Endodermal cell (in vitro differentiated cells): ENCODE measurements around the gene C1QL4. TPM values are rescaled to one million over a fixed set of nuclear protein-coding genes. Genes with fewer than 3 reads are reported as not detected.
"Not testable (repeated sequence)": the region's sequence is repeated elsewhere in the genome, so short reads cannot be mapped to it uniquely, and the experiment has no call there.

ENCODE experiments used
- DNase-seq: peaks from one replicate; pipeline ENCODE4 v3.0.0-alpha.2; 2017
- H3K27ac ChIP-seq: 2 replicates; pipeline ENCODE4 v1.5.1; 2013; ENCODE audit warnings: mild to moderate bottlenecking, low read depth, low read length, moderate library complexity
- H3K27me3 ChIP-seq: 2 replicates; pipeline ENCODE4 v1.6.1; 2013; ENCODE audit warnings: mild to moderate bottlenecking, low read length, moderate library complexity; ENCODE audit not compliant: insufficient read depth, control insufficient read depth, poor library complexity, severe bottlenecking
- H3K36me3 ChIP-seq: 2 replicates; pipeline ENCODE4 v1.7.0; 2013; ENCODE audit warnings: mild to moderate bottlenecking, low read length, moderate library complexity; ENCODE audit not compliant: control insufficient read depth, insufficient read depth
- H3K4me1 ChIP-seq: one replicate; pipeline ENCODE4 v1.7.0; 2013; ENCODE audit warnings: low read length; ENCODE audit not compliant: control insufficient read depth, insufficient read depth
- H3K4me3 ChIP-seq: 2 replicates; pipeline ENCODE4 v1.5.1; 2013; ENCODE audit warnings: mild to moderate bottlenecking, low read length, moderate library complexity
- H3K9ac ChIP-seq: 2 replicates; pipeline ENCODE4 v1.6.1; 2013; ENCODE audit warnings: mild to moderate bottlenecking, low read length, moderate library complexity; ENCODE audit not compliant: poor library complexity, severe bottlenecking; ENCODE audit errors: extremely low read depth
- H3K9me3 ChIP-seq: 2 replicates; pipeline ENCODE4 v1.6.1; 2013; ENCODE audit warnings: mild to moderate bottlenecking, low read length, moderate library complexity; ENCODE audit not compliant: control insufficient read depth
- H3K27ac Mint-ChIP-seq: 2 replicates; pipeline ENCODE4 v1.8.0; 2020; ENCODE audit warnings: mixed read lengths
- H3K27me3 Mint-ChIP-seq: 2 replicates; pipeline ENCODE4 v1.8.0; 2021; ENCODE audit warnings: mild to moderate bottlenecking, mixed read lengths; ENCODE audit not compliant: insufficient read depth
- H3K36me3 Mint-ChIP-seq: 2 replicates; pipeline ENCODE4 v1.8.0; 2020; ENCODE audit warnings: low read depth, mixed read lengths
- H3K4me1 Mint-ChIP-seq: 2 replicates; pipeline ENCODE4 v1.8.0; 2020; ENCODE audit warnings: mixed read lengths
- H3K4me3 Mint-ChIP-seq: 2 replicates; pipeline ENCODE4 v1.8.0; 2020; ENCODE audit warnings: mild to moderate bottlenecking, moderate library complexity, mixed read lengths
- H3K9me3 Mint-ChIP-seq: 2 replicates; pipeline ENCODE4 v1.8.0; 2020; ENCODE audit warnings: mild to moderate bottlenecking, mixed read lengths
- WGBS, 2 experiments: methylation state at CpG; one replicate each; pipeline versions ENCODE4 v1.1.5 to v1.1.7; 2013; ENCODE audit warnings: missing lambda C conversion rate in 2 of 2, mixed read lengths in 1 of 2; ENCODE audit not compliant: insufficient coverage in 1 of 2, insufficient read length in 1 of 2; 5-methylcytosine and 5-hydroxymethylcytosine counted together
- long read RNA-seq, 4 experiments: library from polyadenylated mRNA in 2 of 4; library from RNA in 1 of 4; library from capped mRNA in 1 of 4; stranded (forward) in 3 of 4; unstranded in 1 of 4; transcript quantifications; one replicate each; pipeline ENCODE4 v2.0.0, GENCODE V29; 2020 to 2021; ENCODE audit warnings: inconsistent platforms in 1 of 4
- polyA plus RNA-seq, 2 experiments: library from polyadenylated mRNA; stranded (reverse); fragments of 50-300 nt; gene quantifications; one replicate each; pipeline ENCODE4 v1.2.3, GENCODE V29; 2013
- total RNA-seq, 2 donors: library from RNA; stranded (reverse); fragmentation: NEBNext Ultra II Directional in 1 of 2; extraction: Animal tissue kit (Norgen Biotek cat#: 25700) in 1 of 2; gene quantifications; 2 replicates in 1 of 2; 3 replicates in 1 of 2; pipeline ENCODE4 v1.2.1, GENCODE V29; 2021
- TF ChIP-seq, protein P1 (sequence below): fragments of 200-600 bp; sonication (generic); conservative IDR thresholded peaks from 2 replicates; pipeline ENCODE4 v1.5.0; 2021; ENCODE audit warnings: antibody characterized with exemption, mild to moderate bottlenecking

C1QL4 gene
- total RNA-seq = under 1 TPM; 0.20 to 0.38 TPM
- polyA plus RNA-seq (2013, experiment 1 of 2) = 31.0 TPM
- polyA plus RNA-seq (2013, experiment 2 of 2) = 38.9 TPM
- long read RNA-seq, experiment 1 = 0 reads
- long read RNA-seq, experiment 2 = 0 reads
- long read RNA-seq, experiment 3 = 0 reads
- long read RNA-seq, experiment 4 = 0 reads

- H3K9me3 ChIP-seq = no peaks in the 10 kb centered on the region
- Mint-ChIP-seq H3K27ac (no peak within 1 kb of the TSS), H3K36me3 (no peaks in the 10 kb centered on the region), H3K27me3 (peaks cover 93% of the 10 kb centered on the region), H3K9me3 (no peaks in the 10 kb centered on the region), H3K4me1 (peaks cover 17% of the 10 kb centered on the region), H3K4me3 (peak within 1 kb of the TSS; percentile 49)
- 3 to 4% methylated on average over 32 to 65 of the region's 65 CpGs for WGBS, 2 experiments
- TF ChIP-seq, protein P1, sequence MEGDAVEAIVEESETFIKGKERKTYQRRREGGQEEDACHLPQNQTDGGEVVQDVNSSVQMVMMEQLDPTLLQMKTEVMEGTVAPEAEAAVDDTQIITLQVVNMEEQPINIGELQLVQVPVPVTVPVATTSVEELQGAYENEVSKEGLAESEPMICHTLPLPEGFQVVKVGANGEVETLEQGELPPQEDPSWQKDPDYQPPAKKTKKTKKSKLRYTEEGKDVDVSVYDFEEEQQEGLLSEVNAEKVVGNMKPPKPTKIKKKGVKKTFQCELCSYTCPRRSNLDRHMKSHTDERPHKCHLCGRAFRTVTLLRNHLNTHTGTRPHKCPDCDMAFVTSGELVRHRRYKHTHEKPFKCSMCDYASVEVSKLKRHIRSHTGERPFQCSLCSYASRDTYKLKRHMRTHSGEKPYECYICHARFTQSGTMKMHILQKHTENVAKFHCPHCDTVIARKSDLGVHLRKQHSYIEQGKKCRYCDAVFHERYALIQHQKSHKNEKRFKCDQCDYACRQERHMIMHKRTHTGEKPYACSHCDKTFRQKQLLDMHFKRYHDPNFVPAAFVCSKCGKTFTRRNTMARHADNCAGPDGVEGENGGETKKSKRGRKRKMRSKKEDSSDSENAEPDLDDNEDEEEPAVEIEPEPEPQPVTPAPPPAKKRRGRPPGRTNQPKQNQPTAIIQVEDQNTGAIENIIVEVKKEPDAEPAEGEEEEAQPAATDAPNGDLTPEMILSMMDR = peak; percentile 100
- no peak within 1 kb of the TSS for H3K9ac ChIP-seq
- peak; percentile 98 for DNase-seq
- no peak within 1 kb of the TSS for H3K27ac ChIP-seq
- H3K36me3 ChIP-seq = no peaks in the 10 kb centered on the region
- H3K27me3 ChIP-seq = peaks cover 100% of the 10 kb centered on the region
- H3K4me3 ChIP-seq = peak within 1 kb of the TSS; percentile 72
- no peaks in the 10 kb centered on the region for H3K4me1 ChIP-seq
Measured at GRCh38 chr12:49336645-49337584, at the start of gene C1QL4. C1QL4 (minus strand) TSS chr12:49337188; CDS start chr12:49336477, 711 bp downstream.

DNA sequence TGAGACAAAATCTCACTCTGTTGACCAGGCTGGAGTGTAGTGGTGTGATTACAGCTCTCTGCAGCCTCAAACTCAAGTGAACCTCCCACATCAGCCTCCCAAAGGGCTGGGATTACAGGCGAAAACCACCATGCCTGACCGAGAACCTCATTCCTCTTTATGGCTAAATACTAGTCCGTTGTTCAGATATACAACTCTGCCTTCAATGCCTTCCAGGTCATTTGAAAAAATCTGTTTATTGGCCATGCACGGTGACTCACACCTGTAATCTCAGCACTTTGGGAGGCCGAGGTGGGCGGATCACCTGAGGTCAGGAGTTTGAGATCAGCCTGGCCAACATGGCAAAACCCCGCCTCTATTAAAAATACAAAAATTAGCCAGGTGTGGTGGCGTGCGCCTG is 43.2 kb upstream of the C1QL4 start:
- peaks cover 11% of the 10 kb centered on the region for H3K36me3 Mint-ChIP-seq
- H3K4me1 ChIP-seq, H3K9me3 ChIP-seq, H3K36me3 ChIP-seq, H3K27ac Mint-ChIP-seq, H3K9ac ChIP-seq, H3K4me3 Mint-ChIP-seq, H3K27ac ChIP-seq, H3K27me3 Mint-ChIP-seq, H3K9me3 Mint-ChIP-seq, H3K4me3 ChIP-seq, H3K27me3 ChIP-seq, H3K4me1 Mint-ChIP-seq: not testable (repeated sequence)
- peak; percentile 23 for DNase-seq
- WGBS, 2 experiments = 96% methylated on average over 8 to 9 of the region's 9 CpGs

GRCh38 chr12:49377386-49377785 is 40.4 kb upstream of the C1QL4 start:
- Mint-ChIP-seq H3K9me3 (no peaks in the 10 kb centered on the region), H3K27me3 (no peaks in the 10 kb centered on the region), H3K36me3 (peaks cover 15% of the 10 kb centered on the region), H3K27ac (no peak overlapping the region), H3K4me3 (no peak overlapping the region), H3K4me1 (no peaks in the 10 kb centered on the region)
- no peak overlapping the region for H3K4me3 ChIP-seq
- H3K4me1 ChIP-seq = no peaks in the 10 kb centered on the region
- no peak overlapping the region for H3K27ac ChIP-seq
- peaks cover 3% of the 10 kb centered on the region for H3K36me3 ChIP-seq
- 100% methylated on average over 1 of the region's 2 CpGs; no CpG with 5 or more reads in 1 of the 2 experiments for WGBS, 2 experiments
- no peak for DNase-seq
- no peak overlapping the region for H3K9ac ChIP-seq
- H3K27me3 ChIP-seq = no peaks in the 10 kb centered on the region
- TF ChIP-seq, protein P1 = no peak
- no peaks in the 10 kb centered on the region for H3K9me3 ChIP-seq
